B cell (primary cell): Measurements from ENCODE around the gene ULBP2. TPM values are rescaled to one million over a fixed set of nuclear protein-coding genes. Genes with fewer than 3 reads are reported as not detected.

Experiments used
- ATAC-seq: fragments of 200-7000 bp; cut with Tn5 transposase; one replicate; pipeline ENCODE4 v1.10.0; 2021; ENCODE audit warnings: low read depth, mild to moderate bottlenecking, moderate number of reproducible peaks, moderate library complexity
- CTCF ChIA-PET: fragments of 350-600 bp; sonication (Branson Sonifier 250); formaldehyde crosslinking; loops from one replicate; lab custom pipeline; 2021; ENCODE audit warnings: antibody characterized with exemption, inconsistent platforms; lab: Charles Lee
- POLR2A ChIA-PET: fragments of 350-600 bp; sonication (Branson Sonifier 250); formaldehyde crosslinking; loops from one replicate; lab custom pipeline; 2021; ENCODE audit warnings: antibody characterized with exemption; lab: Charles Lee
- DNase-seq: peaks from one replicate; pipeline ENCODE4 v3.0.0; 2013
- H2AFZ ChIP-seq: 2 replicates; pipeline ENCODE4 v1.6.1; 2012; ENCODE audit warnings: mild to moderate bottlenecking, low read depth, low read length; ENCODE audit not compliant: insufficient read depth, poor library complexity, severe bottlenecking
- H3K27ac ChIP-seq, 2 donors: 1 replicate in 1 of 2; 2 replicates in 1 of 2; pipeline ENCODE4 v1.5.1; 2012 to 2013; ENCODE audit warnings: low read length in 2 of 2, mild to moderate bottlenecking in 2 of 2, moderate library complexity in 1 of 2
- H3K27me3 ChIP-seq, 4 experiments: fragments of 200-600 bp in 1 of 4; sonication (generic) in 1 of 4; replicated peaks in 1 of 4; 1 replicate in 2 of 4; 2 replicates in 2 of 4; pipeline versions ENCODE4 v1.6.1 to v1.7.0; 2013 to 2016; ENCODE audit warnings: low read length in 3 of 4, mild to moderate bottlenecking in 2 of 4, mixed read lengths in 1 of 4, moderate library complexity in 1 of 4; ENCODE audit not compliant: insufficient read depth in 4 of 4, control insufficient read depth in 3 of 4; ENCODE audit errors: control extremely low read depth in 1 of 4
- H3K36me3 ChIP-seq, 2 experiments: replicated peaks in 1 of 2; 1 replicate in 1 of 2; 2 replicates in 1 of 2; pipeline versions ENCODE4 v1.6.1 to v1.7.1; 2013; ENCODE audit warnings: low read length in 1 of 2; ENCODE audit not compliant: insufficient read depth in 2 of 2, control insufficient read depth in 1 of 2; ENCODE audit errors: control extremely low read depth in 1 of 2, extremely low read depth in 1 of 2
- H3K4me1 ChIP-seq, 2 donors: fragments of 200-600 bp in 1 of 2; sonication (generic) in 1 of 2; 1 replicate in 1 of 2; 2 replicates in 1 of 2; pipeline versions ENCODE4 v1.5.1 to v1.6.1; 2013 to 2017; ENCODE audit warnings: low read length in 2 of 2; ENCODE audit not compliant: control insufficient read depth in 2 of 2, insufficient read depth in 2 of 2
- H3K4me2 ChIP-seq: replicated peaks from 2 replicates; pipeline ENCODE3; 2012; ENCODE audit warnings: mild to moderate bottlenecking, low read depth, low read length; ENCODE audit not compliant: poor library complexity, severe bottlenecking
- H3K4me3 ChIP-seq, 5 experiments: fragments of 200-600 bp in 1 of 5; sonication (generic) in 1 of 5; 1 replicate in 3 of 5; 2 replicates in 2 of 5; pipeline versions ENCODE4 v1.5.1 to v1.7.0; 2011 to 2016; ENCODE audit warnings: low read length in 4 of 5, mild to moderate bottlenecking in 4 of 5, low read depth in 2 of 5, control low read depth in 1 of 5, moderate library complexity in 1 of 5; ENCODE audit not compliant: insufficient read depth in 1 of 5; ENCODE audit errors: control extremely low read depth in 1 of 5, extremely low read depth in 1 of 5
- H3K79me2 ChIP-seq: fragments of 200-600 bp; sonication (generic); one replicate; pipeline ENCODE4 v1.6.0; 2016; ENCODE audit warnings: low read length; ENCODE audit not compliant: control insufficient read depth, insufficient read depth
- H3K9ac ChIP-seq: fragments of 200-600 bp; sonication (generic); 2 replicates; pipeline ENCODE4 v1.6.1; 2017; ENCODE audit warnings: mild to moderate bottlenecking, low read length, moderate library complexity
- H3K9me3 ChIP-seq, 3 donors: one replicate each; pipeline versions ENCODE4 v1.6.1 to v1.7.1; 2013; ENCODE audit warnings: low read length in 2 of 3; ENCODE audit not compliant: control insufficient read depth in 2 of 3, insufficient read depth in 1 of 3; ENCODE audit errors: control extremely low read depth in 1 of 3
- H4K20me1 ChIP-seq: 2 replicates; pipeline ENCODE4 v1.6.0; 2012; ENCODE audit warnings: mild to moderate bottlenecking, low read length; ENCODE audit not compliant: insufficient read depth, control insufficient read depth, poor library complexity, severe bottlenecking
- H3K27ac Mint-ChIP-seq: one replicate; pipeline ENCODE4 v1.8.0; 2021; ENCODE audit warnings: mixed read lengths
- H3K27me3 Mint-ChIP-seq: one replicate; pipeline ENCODE4 v1.8.0; 2021; ENCODE audit warnings: mixed read lengths
- H3K4me1 Mint-ChIP-seq: one replicate; pipeline ENCODE4 v1.8.0; 2021; ENCODE audit warnings: mixed read lengths
- H3K4me3 Mint-ChIP-seq: one replicate; pipeline ENCODE4 v1.8.0; 2021; ENCODE audit warnings: mixed read lengths
- H3K9me3 Mint-ChIP-seq: one replicate; pipeline ENCODE4 v1.8.0; 2022; ENCODE audit warnings: mixed read lengths; ENCODE audit not compliant: insufficient read depth
- EZH2 ChIP-seq: IDR thresholded peaks from 2 replicates; pipeline ENCODE4 v1.6.1; 2012; ENCODE audit warnings: borderline replicate concordance, low read depth, mild to moderate bottlenecking, moderate library complexity, low read length; ENCODE audit not compliant: insufficient read depth, poor library complexity, severe bottlenecking
- WGBS: methylation state at CpG from one replicate; pipeline ENCODE4 v1.1.5; 2013; ENCODE audit warnings: missing lambda C conversion rate; ENCODE audit not compliant: insufficient coverage; 5-methylcytosine and 5-hydroxymethylcytosine counted together
- intact Hi-C: fragments of 100-400 bp; cut with micrococcal nuclease; formaldehyde crosslinking; loops from one replicate; pipeline ENCODE4 v1.10.0; 2022
- polyA plus RNA-seq: library from polyadenylated mRNA; depleted of rRNA; stranded (reverse); fragments of >200 nt; gene quantifications from 2 replicates; pipeline ENCODE4 v1.2.3, GENCODE V29; 2012
- total RNA-seq, 2 donors: library from RNA; stranded (reverse); fragments of 120-200 nt in 1 of 2; gene quantifications; 1 replicate in 1 of 2; 2 replicates in 1 of 2; pipeline versions ENCODE4 v1.2.3 to v1.2.4, GENCODE V29; 2013 to 2022
- TF ChIP-seq, protein P1 (sequence below): fragments of 200-600 bp; IDR thresholded peaks from one replicate; pipeline ENCODE4 v1.8.0; 2022; ENCODE audit warnings: antibody characterized with exemption, mild to moderate bottlenecking

The ULBP2 gene
- total and polyA plus RNA-seq, 2 donors (not counting 1 experiment from before 2014, with no cell fraction given) = 0.31 TPM; not detected in 1

DNA sequence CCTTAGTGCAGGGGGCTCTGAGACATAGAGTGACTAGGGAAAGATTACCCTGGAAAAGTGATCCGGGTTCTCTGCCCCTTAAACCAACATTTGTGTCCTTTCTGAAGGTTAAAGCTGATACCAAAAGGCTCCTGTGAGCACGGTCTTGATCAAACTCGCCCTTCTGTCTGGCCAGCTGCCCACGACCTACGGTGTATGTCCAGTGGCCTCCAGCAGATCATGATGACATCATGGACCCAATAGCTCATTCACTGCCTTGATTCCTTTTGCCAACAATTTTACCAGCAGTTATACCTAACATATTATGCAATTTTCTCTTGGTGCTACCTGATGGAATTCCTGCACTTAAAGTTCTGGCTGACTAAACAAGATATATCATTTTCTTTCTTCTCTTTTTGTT, 6.8 kb downstream of the ULBP2 start:
- Histone ChIP-seq H4K20me1 (no peaks in the 10 kb centered on the region), H3K27me3 (peaks cover 0 to 43% (median 27%) of the 10 kb centered on the region in 4 experiments), H3K4me3 (no peak overlapping the region), H3K79me2 (no peaks in the 10 kb centered on the region), H2AFZ (no peak overlapping the region), H3K27ac (no peak overlapping the region), H3K4me1 (peaks cover 0 to 3% of the 10 kb centered on the region in 2 donors), H3K4me2 (no peak overlapping the region), H3K9me3 (no peaks in the 10 kb centered on the region), H3K36me3 (no peaks in the 10 kb centered on the region), H3K9ac (no peak overlapping the region)
- Mint-ChIP-seq H3K4me3 (no peak overlapping the region), H3K27ac (no peak overlapping the region), H3K27me3 (peaks cover 69% of the 10 kb centered on the region), H3K4me1 (peaks cover 3% of the 10 kb centered on the region), H3K9me3 (no peaks in the 10 kb centered on the region)
- WGBS = 81% methylated on average over 5 of the region's 5 CpGs
- TF ChIP-seq, protein P1, sequence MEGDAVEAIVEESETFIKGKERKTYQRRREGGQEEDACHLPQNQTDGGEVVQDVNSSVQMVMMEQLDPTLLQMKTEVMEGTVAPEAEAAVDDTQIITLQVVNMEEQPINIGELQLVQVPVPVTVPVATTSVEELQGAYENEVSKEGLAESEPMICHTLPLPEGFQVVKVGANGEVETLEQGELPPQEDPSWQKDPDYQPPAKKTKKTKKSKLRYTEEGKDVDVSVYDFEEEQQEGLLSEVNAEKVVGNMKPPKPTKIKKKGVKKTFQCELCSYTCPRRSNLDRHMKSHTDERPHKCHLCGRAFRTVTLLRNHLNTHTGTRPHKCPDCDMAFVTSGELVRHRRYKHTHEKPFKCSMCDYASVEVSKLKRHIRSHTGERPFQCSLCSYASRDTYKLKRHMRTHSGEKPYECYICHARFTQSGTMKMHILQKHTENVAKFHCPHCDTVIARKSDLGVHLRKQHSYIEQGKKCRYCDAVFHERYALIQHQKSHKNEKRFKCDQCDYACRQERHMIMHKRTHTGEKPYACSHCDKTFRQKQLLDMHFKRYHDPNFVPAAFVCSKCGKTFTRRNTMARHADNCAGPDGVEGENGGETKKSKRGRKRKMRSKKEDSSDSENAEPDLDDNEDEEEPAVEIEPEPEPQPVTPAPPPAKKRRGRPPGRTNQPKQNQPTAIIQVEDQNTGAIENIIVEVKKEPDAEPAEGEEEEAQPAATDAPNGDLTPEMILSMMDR = no peak
- TF ChIP-seq EZH2 = no peak
- intact Hi-C loops = no loop called here
- POLR2A ChIA-PET = no interaction called here
- ATAC-seq (no peak), DNase-seq (no peak)
- CTCF ChIA-PET = interaction anchor here (1.3 kb wide), 1 partner anchor 14 kb away, joined by 3 read pairs; no protein-coding TSS in a partner anchor

DNA sequence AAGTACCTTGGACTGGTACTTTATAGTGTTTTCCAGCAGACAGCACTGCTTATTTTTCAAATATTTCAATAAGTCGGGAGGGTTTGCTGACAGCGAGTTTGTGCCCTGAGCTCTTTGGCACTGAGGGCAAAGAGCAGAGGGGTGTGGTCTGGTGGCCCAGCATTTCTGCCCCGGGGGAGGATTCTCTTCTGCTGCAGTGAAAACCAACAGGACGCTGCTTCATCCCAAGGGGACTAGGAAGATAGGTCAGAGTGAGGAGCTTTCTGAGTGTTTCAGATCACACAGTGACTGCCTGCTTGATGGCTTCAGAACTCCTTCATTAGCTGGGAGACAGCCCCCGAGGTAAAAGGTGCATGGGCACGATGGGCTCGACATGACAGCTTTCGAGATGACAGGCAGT, 8.6 kb downstream of the ULBP2 start:
- Histone ChIP-seq H3K9me3 (no peaks in the 10 kb centered on the region), H2AFZ (no peak overlapping the region), H3K4me1 (peaks cover 5 to 10% of the 10 kb centered on the region in 2 donors), H4K20me1 (no peaks in the 10 kb centered on the region), H3K4me2 (no peak overlapping the region), H3K27me3 (peaks cover 0 to 57% (median 31%) of the 10 kb centered on the region in 4 experiments), H3K79me2 (no peaks in the 10 kb centered on the region), H3K27ac (no peak overlapping the region), H3K36me3 (no peaks in the 10 kb centered on the region), H3K4me3 (no peak overlapping the region), H3K9ac (no peak overlapping the region)
- ATAC-seq (no peak), DNase-seq (no peak)
- intact Hi-C loops = no loop called here
- ChIA-PET POLR2A (no interaction called here), CTCF (no interaction called here)
- Mint-ChIP-seq H3K4me1 (peaks cover 9% of the 10 kb centered on the region), H3K27me3 (peaks cover 74% of the 10 kb centered on the region), H3K9me3 (no peaks in the 10 kb centered on the region), H3K27ac (no peak overlapping the region), H3K4me3 (no peak overlapping the region)
- TF ChIP-seq, protein P1 = no peak
- no peak for TF ChIP-seq EZH2
- WGBS = 36% methylated on average over 7 of the region's 8 CpGs
